ENCODE results near the gene MAP2K3.

The MAP2K3 gene

GRCh38 chr17:21262259-21262993 lies 22.1 kb upstream of the MAP2K3 start:
- H3K4me1 ChIP-seq, result no peaks in the 10 kb centered on the region
- H3K4me3 ChIP-seq (ENCODE audit: low read depth, low read length), result no peak overlapping the region
- no peaks in the 10 kb centered on the region for H3K36me3 ChIP-seq (ENCODE audit: control insufficient read depth, insufficient read depth, low read length)
- H3K4me2 ChIP-seq (ENCODE audit: low read length), result no peak overlapping the region
- no peaks in the 10 kb centered on the region for H3K79me2 ChIP-seq
- no peak overlapping the region for H3K9ac ChIP-seq
- H3K9me3 ChIP-seq (ENCODE audit: control insufficient read depth, low read length), result no peaks in the 10 kb centered on the region
- no peak overlapping the region for H2AFZ ChIP-seq
- H3K27ac ChIP-seq, result no peak overlapping the region
- H3K27me3 ChIP-seq (ENCODE audit: control insufficient read depth, insufficient read depth, low read length), result no peaks in the 10 kb centered on the region
- no peak for TF ChIP-seq CTCF (IDR thresholded peaks at IDR 0.05)

GRCh38 chr17:21263376-21263775 lies 21.1 kb upstream of the MAP2K3 start:
- Histone ChIP-seq H3K4me3 (ENCODE audit: low read depth, low read length) (no peak overlapping the region), H2AFZ (no peak overlapping the region), H3K9me3 (ENCODE audit: control insufficient read depth, low read length) (no peaks in the 10 kb centered on the region), H3K36me3 (ENCODE audit: control insufficient read depth, insufficient read depth, low read length) (no peaks in the 10 kb centered on the region), H3K79me2 (no peaks in the 10 kb centered on the region), H3K4me1 (no peaks in the 10 kb centered on the region), H3K4me2 (ENCODE audit: low read length) (no peak overlapping the region), H3K27ac (no peak overlapping the region), H3K27me3 (ENCODE audit: control insufficient read depth, insufficient read depth, low read length) (no peaks in the 10 kb centered on the region), H3K9ac (no peak overlapping the region)
- TF ChIP-seq CTCF (IDR thresholded peaks at IDR 0.05), result no peak

- Histone ChIP-seq H3K27me3 (ENCODE audit: control insufficient read depth, insufficient read depth, low read length) (no peaks in the 10 kb centered on the region), H3K4me3 (ENCODE audit: low read depth, low read length) (no peak overlapping the region), H3K4me1 (no peaks in the 10 kb centered on the region), H3K36me3 (ENCODE audit: control insufficient read depth, insufficient read depth, low read length) (no peaks in the 10 kb centered on the region), H3K27ac (no peak overlapping the region), H3K9ac (no peak overlapping the region), H3K9me3 (ENCODE audit: control insufficient read depth, low read length) (no peaks in the 10 kb centered on the region), H3K79me2 (no peaks in the 10 kb centered on the region), H2AFZ (no peak overlapping the region), H3K4me2 (ENCODE audit: low read length) (no peak overlapping the region)
- TF ChIP-seq CTCF (IDR thresholded peaks at IDR 0.05), result no peak
Observed at GRCh38 chr17:21268596-21269188, 15.8 kb upstream of the MAP2K3 start.

DNA sequence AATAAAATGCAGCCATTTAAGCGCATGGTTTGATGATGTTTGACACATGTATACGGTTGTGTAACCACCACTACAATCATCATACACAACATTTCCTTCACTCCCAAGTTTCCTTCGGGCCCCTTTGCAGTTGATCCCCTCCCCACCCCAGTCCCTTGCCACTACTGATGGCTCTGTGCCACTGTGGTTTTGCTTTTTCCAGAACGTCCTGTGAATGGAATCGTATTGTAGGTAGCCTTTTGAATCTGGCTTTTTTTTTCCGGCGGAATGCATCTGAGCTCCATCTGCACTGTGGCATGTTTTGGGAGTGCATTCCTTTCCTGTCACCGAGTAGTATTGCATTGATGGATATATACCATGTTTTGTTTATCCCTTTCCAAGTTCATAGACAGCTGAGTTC lies 15.1 kb upstream of the MAP2K3 start:
- Histone ChIP-seq H3K27ac (no peak overlapping the region), H3K9ac (no peak overlapping the region), H3K4me1 (no peaks in the 10 kb centered on the region), H3K4me2 (ENCODE audit: low read length) (no peak overlapping the region), H3K79me2 (no peaks in the 10 kb centered on the region), H3K36me3 (ENCODE audit: control insufficient read depth, insufficient read depth, low read length) (no peaks in the 10 kb centered on the region), H2AFZ (no peak overlapping the region), H3K9me3 (ENCODE audit: control insufficient read depth, low read length) (no peaks in the 10 kb centered on the region), H3K4me3 (ENCODE audit: low read depth, low read length) (no peak overlapping the region), H3K27me3 (ENCODE audit: control insufficient read depth, insufficient read depth, low read length) (no peaks in the 10 kb centered on the region)
- no peak for TF ChIP-seq CTCF (IDR thresholded peaks at IDR 0.05)
